H1 (cell line): Measurements from ENCODE around the gene AKR1B15.

Experiments used
- ASH2L ChIP-seq: fragments of 200-600, 300-600 bp; sonication (generic); IDR thresholded peaks from one replicate; pipeline ENCODE4 v1.7.1; 2017; ENCODE audit warnings: low read length
- CTCF ChIP-seq, 3 experiments: IDR thresholded peaks; 1 replicate in 2 of 3; 2 replicates in 1 of 3; pipeline versions ENCODE4 v1.5.1 to v1.6.1; 2011; ENCODE audit warnings: low read length in 3 of 3, mild to moderate bottlenecking in 3 of 3, inconsistent platforms in 2 of 3, low read depth in 1 of 3, moderate library complexity in 1 of 3; ENCODE audit not compliant: insufficient read depth in 1 of 3; ENCODE audit errors: control extremely low read depth in 1 of 3
- GTF2F1 ChIP-seq: IDR thresholded peaks from 2 replicates; pipeline ENCODE4 v1.6.1; 2012; ENCODE audit warnings: low read depth, low read length, improper control_type of control experiment, borderline replicate concordance
- POLR2A ChIP-seq, 2 experiments: IDR thresholded peaks; 1 replicate in 1 of 2; 2 replicates in 1 of 2; pipeline ENCODE4 v1.6.1; 2011; ENCODE audit warnings: low read depth in 2 of 2, low read length in 2 of 2, mild to moderate bottlenecking in 2 of 2; ENCODE audit errors: control extremely low read depth in 1 of 2
- POLR2AphosphoS5 ChIP-seq: IDR thresholded peaks from 2 replicates; pipeline ENCODE4 v1.6.1; 2011; ENCODE audit warnings: low read depth, low read length
- RAD21 ChIP-seq, 2 experiments: IDR thresholded peaks in 1 of 2; conservative IDR thresholded peaks in 1 of 2; 2 replicates each; pipeline ENCODE4 v1.6.1; 2011; ENCODE audit warnings: low read depth in 2 of 2, low read length in 2 of 2, improper control_type of control experiment in 1 of 2, inconsistent platforms in 1 of 2, mild to moderate bottlenecking in 1 of 2, moderate library complexity in 1 of 2
- SIX5 ChIP-seq: IDR thresholded peaks from 2 replicates; pipeline ENCODE4 v1.6.1; 2011; ENCODE audit warnings: mild to moderate bottlenecking, low read depth, low read length
- SRF ChIP-seq: IDR thresholded peaks from 2 replicates; pipeline ENCODE4 v1.6.1; 2011; ENCODE audit warnings: mild to moderate bottlenecking, low read depth, low read length, moderate library complexity
- TAF7 ChIP-seq: optimal IDR thresholded peaks from 2 replicates; pipeline ENCODE3; 2011; ENCODE audit warnings: low read depth, mild to moderate bottlenecking, inconsistent platforms, low read length, moderate library complexity, borderline replicate concordance
- TCF12 ChIP-seq: IDR thresholded peaks from 2 replicates; pipeline ENCODE4 v1.6.1; 2011; ENCODE audit warnings: low read depth, mild to moderate bottlenecking, low read length
- TEAD4 ChIP-seq: IDR thresholded peaks from 2 replicates; pipeline ENCODE4 v1.6.1; 2012; ENCODE audit warnings: low read depth, low read length, inconsistent platforms, mixed read lengths
- USF2 ChIP-seq: IDR thresholded peaks from 2 replicates; pipeline ENCODE4 v1.6.1; 2011; ENCODE audit warnings: low read length, improper control_type of control experiment
- YY1 ChIP-seq: IDR thresholded peaks from 2 replicates; pipeline ENCODE4 v1.6.1; 2011; ENCODE audit warnings: low read depth, mild to moderate bottlenecking, low read length

- TF ChIP-seq TEAD4 (no peak), ASH2L (no peak), CTCF (IDR thresholded peaks at IDR 0.05; ENCODE audit: control extremely low read depth in 1 of 3, insufficient read depth in 1 of 3, low read depth in 1 of 3, low read length in 3 of 3) (no peak), USF2 (no peak), RAD21 (IDR thresholded peaks at IDR 0.05 in 1 of 2, conservative IDR thresholded peaks at IDR 0.05 in 1 of 2; ENCODE audit: low read depth in 2 of 2, low read length in 2 of 2) (no peak), TCF12 (no peak), POLR2A (IDR thresholded peaks at IDR 0.05; ENCODE audit: control extremely low read depth in 1 of 2, low read depth in 2 of 2, low read length in 2 of 2) (no peak), SIX5 (no peak), YY1 (no peak), POLR2AphosphoS5 (no peak), GTF2F1 (no peak), TAF7 (no peak), SRF (no peak)
Measured at GRCh38 chr7:134571746-134572461, 23.0 kb downstream of the AKR1B15 start.
